ENCODE measurements around the gene CCNF.

Gene CCNF

DNA sequence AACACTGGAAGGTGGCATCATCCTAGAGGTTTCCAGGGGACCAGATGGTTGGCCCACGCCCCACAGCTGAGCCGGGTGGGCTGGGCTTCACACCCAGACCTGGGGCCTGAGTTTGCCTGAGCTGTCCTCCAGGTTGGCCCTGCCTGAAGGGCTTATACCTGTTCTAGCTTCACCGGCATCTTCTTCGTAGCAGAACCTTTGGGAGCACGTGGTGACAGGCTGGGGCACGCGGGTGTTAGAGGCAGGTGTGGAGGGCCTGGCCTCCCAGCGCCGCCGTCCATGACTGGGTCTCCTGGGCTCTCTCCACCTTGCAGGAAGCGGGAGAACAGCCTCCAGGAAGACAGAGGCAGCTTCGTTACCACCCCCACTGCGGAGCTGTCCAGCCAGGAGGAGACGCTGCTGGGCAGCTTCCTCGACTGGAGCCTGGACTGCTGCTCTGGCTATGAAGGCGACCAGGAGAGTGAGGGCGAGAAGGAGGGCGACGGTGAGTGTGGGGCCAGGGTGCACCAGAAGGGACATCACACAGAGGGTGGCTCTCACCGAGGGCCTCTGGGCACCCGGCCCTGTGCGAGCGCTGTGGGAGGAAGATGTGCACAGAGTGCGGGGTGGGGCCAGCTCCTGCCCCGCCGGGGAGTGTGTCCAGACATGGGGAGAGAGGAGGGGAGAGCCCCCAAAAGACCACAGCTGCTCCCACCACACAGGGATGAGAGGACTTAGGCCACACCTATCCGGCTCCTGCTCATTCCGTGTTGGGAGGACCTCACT is 26.0 kb downstream of the CCNF start:
- ATAC-seq, result no peak
- TF ChIP-seq ZFP3 (CRISPR knock-in tag; IDR thresholded peaks at IDR 0.05) (no peak), ISL1 (CRISPR knock-in tag; IDR thresholded peaks at IDR 0.05) (no peak), ZNF565 (CRISPR knock-in tag; conservative IDR thresholded peaks at IDR 0.05; ENCODE audit: low read depth) (no peak)
- TF ChIP-seq, protein P1, sequence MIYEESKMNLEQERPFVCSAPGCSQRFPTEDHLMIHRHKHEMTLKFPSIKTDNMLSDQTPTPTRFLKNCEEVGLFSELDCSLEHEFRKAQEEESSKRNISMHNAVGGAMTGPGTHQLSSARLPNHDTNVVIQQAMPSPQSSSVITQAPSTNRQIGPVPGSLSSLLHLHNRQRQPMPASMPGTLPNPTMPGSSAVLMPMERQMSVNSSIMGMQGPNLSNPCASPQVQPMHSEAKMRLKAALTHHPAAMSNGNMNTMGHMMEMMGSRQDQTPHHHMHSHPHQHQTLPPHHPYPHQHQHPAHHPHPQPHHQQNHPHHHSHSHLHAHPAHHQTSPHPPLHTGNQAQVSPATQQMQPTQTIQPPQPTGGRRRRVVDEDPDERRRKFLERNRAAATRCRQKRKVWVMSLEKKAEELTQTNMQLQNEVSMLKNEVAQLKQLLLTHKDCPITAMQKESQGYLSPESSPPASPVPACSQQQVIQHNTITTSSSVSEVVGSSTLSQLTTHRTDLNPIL (CRISPR knock-in tag; IDR thresholded peaks at IDR 0.05; ENCODE audit: low read depth), result no peak
- TF ChIP-seq, protein P2, sequence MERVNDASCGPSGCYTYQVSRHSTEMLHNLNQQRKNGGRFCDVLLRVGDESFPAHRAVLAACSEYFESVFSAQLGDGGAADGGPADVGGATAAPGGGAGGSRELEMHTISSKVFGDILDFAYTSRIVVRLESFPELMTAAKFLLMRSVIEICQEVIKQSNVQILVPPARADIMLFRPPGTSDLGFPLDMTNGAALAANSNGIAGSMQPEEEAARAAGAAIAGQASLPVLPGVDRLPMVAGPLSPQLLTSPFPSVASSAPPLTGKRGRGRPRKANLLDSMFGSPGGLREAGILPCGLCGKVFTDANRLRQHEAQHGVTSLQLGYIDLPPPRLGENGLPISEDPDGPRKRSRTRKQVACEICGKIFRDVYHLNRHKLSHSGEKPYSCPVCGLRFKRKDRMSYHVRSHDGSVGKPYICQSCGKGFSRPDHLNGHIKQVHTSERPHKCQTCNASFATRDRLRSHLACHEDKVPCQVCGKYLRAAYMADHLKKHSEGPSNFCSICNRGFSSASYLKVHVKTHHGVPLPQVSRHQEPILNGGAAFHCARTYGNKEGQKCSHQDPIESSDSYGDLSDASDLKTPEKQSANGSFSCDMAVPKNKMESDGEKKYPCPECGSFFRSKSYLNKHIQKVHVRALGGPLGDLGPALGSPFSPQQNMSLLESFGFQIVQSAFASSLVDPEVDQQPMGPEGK (CRISPR knock-in tag; IDR thresholded peaks at IDR 0.05; ENCODE audit: borderline replicate concordance), result no peak

DNA sequence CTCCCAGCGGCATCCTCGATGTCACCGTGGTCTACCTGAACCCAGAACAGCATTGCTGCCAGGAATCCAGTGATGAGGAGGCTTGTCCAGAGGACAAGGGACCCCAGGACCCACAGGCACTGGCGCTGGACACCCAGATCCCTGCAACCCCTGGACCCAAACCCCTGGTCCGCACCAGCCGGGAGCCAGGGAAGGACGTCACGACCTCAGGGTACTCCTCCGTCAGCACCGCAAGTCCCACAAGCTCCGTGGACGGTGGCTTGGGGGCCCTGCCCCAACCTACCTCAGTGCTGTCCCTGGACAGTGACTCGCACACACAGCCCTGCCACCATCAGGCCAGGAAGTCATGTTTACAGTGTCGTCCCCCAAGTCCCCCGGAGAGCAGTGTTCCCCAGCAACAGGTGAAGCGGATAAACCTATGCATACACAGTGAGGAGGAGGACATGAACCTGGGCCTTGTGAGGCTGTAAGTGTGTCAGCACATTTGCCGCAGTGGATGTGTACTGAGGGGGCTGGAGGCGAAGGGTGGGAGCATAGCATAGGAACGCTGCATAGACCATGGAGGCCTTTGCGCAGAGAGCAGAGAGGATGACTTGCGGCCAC is 27.4 kb downstream of the CCNF start:
- no peak for ATAC-seq

More for the DNA sequence above, 27.4 kb downstream of the CCNF start:
- TF ChIP-seq, protein P1 (CRISPR knock-in tag; IDR thresholded peaks at IDR 0.05; ENCODE audit: low read depth), result no peak
- TF ChIP-seq ZNF70 (CRISPR knock-in tag; IDR thresholded peaks at IDR 0.05), result no peak
- no peak for TF ChIP-seq OSR1 (CRISPR knock-in tag; IDR thresholded peaks at IDR 0.05)
- TF ChIP-seq ARNTL (CRISPR knock-in tag; IDR thresholded peaks at IDR 0.05; ENCODE audit: borderline replicate concordance, low read depth), result no peak
- TF ChIP-seq, protein P3, sequence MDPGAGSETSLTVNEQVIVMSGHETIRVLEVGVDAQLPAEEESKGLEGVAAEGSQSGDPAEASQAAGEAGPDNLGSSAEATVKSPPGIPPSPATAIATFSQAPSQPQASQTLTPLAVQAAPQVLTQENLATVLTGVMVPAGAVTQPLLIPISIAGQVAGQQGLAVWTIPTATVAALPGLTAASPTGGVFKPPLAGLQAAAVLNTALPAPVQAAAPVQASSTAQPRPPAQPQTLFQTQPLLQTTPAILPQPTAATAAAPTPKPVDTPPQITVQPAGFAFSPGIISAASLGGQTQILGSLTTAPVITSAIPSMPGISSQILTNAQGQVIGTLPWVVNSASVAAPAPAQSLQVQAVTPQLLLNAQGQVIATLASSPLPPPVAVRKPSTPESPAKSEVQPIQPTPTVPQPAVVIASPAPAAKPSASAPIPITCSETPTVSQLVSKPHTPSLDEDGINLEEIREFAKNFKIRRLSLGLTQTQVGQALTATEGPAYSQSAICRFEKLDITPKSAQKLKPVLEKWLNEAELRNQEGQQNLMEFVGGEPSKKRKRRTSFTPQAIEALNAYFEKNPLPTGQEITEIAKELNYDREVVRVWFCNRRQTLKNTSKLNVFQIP (CRISPR knock-in tag; IDR thresholded peaks at IDR 0.05; ENCODE audit: borderline replicate concordance, low read depth), result no peak
- TF ChIP-seq, protein P4, sequence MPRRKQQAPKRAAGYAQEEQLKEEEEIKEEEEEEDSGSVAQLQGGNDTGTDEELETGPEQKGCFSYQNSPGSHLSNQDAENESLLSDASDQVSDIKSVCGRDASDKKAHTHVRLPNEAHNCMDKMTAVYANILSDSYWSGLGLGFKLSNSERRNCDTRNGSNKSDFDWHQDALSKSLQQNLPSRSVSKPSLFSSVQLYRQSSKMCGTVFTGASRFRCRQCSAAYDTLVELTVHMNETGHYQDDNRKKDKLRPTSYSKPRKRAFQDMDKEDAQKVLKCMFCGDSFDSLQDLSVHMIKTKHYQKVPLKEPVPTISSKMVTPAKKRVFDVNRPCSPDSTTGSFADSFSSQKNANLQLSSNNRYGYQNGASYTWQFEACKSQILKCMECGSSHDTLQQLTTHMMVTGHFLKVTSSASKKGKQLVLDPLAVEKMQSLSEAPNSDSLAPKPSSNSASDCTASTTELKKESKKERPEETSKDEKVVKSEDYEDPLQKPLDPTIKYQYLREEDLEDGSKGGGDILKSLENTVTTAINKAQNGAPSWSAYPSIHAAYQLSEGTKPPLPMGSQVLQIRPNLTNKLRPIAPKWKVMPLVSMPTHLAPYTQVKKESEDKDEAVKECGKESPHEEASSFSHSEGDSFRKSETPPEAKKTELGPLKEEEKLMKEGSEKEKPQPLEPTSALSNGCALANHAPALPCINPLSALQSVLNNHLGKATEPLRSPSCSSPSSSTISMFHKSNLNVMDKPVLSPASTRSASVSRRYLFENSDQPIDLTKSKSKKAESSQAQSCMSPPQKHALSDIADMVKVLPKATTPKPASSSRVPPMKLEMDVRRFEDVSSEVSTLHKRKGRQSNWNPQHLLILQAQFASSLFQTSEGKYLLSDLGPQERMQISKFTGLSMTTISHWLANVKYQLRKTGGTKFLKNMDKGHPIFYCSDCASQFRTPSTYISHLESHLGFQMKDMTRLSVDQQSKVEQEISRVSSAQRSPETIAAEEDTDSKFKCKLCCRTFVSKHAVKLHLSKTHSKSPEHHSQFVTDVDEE (CRISPR knock-in tag; IDR thresholded peaks at IDR 0.05), result no peak
- TF ChIP-seq GLIS3 (CRISPR knock-in tag; IDR thresholded peaks at IDR 0.05), result no peak
- TF ChIP-seq, protein P5, sequence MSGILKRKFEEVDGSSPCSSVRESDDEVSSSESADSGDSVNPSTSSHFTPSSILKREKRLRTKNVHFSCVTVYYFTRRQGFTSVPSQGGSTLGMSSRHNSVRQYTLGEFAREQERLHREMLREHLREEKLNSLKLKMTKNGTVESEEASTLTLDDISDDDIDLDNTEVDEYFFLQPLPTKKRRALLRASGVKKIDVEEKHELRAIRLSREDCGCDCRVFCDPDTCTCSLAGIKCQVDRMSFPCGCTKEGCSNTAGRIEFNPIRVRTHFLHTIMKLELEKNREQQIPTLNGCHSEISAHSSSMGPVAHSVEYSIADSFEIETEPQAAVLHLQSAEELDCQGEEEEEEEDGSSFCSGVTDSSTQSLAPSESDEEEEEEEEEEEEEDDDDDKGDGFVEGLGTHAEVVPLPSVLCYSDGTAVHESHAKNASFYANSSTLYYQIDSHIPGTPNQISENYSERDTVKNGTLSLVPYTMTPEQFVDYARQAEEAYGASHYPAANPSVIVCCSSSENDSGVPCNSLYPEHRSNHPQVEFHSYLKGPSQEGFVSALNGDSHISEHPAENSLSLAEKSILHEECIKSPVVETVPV (CRISPR knock-in tag; IDR thresholded peaks at IDR 0.05), result no peak
- TF ChIP-seq ZNF565 (CRISPR knock-in tag; conservative IDR thresholded peaks at IDR 0.05; ENCODE audit: low read depth), result no peak
- no peak for TF ChIP-seq ZFP3 (CRISPR knock-in tag; IDR thresholded peaks at IDR 0.05)
- TF ChIP-seq TOX (CRISPR knock-in tag; IDR thresholded peaks at IDR 0.05; ENCODE audit: borderline replicate concordance), result no peak
- TF ChIP-seq CSDC2 (CRISPR knock-in tag; IDR thresholded peaks at IDR 0.05), result no peak
- TF ChIP-seq, protein P2 (CRISPR knock-in tag; IDR thresholded peaks at IDR 0.05; ENCODE audit: borderline replicate concordance), result no peak
- no peak for TF ChIP-seq TCF4 (CRISPR knock-in tag; IDR thresholded peaks at IDR 0.05; ENCODE audit: borderline replicate concordance)
- TF ChIP-seq ZNF8 (CRISPR knock-in tag; IDR thresholded peaks at IDR 0.05), result no peak
- no peak for TF ChIP-seq ISL1 (CRISPR knock-in tag; IDR thresholded peaks at IDR 0.05)
- no peak for TF ChIP-seq BACH2 (CRISPR knock-in tag; IDR thresholded peaks at IDR 0.05; ENCODE audit: borderline replicate concordance)

Measured in SK-N-SH treated with all-trans-retinoic acid at 6 μM for 48 hours (cell line).